Sigmoid colon (tissue), 4 donors: ENCODE measurements around the gene ZNF407.

Source experiments
- EP300 ChIP-seq, 4 donors: sonication (generic); formaldehyde crosslinking; IDR thresholded peaks; one replicate each; pipeline ENCODE4 v1.6.1; 2017; ENCODE audit warnings: antibody characterized with exemption in 4 of 4
- POLR2A ChIP-seq, 2 donors: fragments of 450-650 bp; IDR thresholded peaks; one replicate each; pipeline ENCODE4 v1.6.1; 2016; ENCODE audit warnings: antibody characterized with exemption in 2 of 2, mild to moderate bottlenecking in 2 of 2, moderate library complexity in 2 of 2
- TF ChIP-seq, protein P1 (sequence below), 4 experiments: fragments of 450-650 bp in 3 of 4; fragments of 200-600 bp in 1 of 4; IDR thresholded peaks; one replicate each; pipeline ENCODE4 v1.5.1; 2016 to 2019; ENCODE audit warnings: antibody characterized with exemption in 4 of 4, mild to moderate bottlenecking in 3 of 4, moderate library complexity in 2 of 4

DNA sequence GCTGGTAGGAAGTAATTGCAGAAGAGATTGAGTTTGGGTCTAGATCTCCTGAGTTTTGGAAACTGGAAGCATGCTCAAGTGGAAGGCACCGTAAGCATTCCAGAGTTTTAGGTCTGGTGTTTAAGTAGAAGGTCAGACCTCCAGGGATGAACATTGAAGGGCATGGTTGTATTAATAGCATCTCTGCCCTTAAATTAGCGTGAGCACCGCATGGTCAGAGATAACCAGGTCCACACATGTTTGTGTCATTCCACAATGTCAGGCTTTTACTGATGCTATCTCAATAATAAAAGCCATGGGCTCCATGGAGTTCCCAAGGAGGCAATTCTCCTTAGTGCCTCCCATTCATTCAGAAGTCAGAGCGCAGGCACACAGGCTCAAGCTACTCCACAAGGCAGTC lies 28.3 kb upstream of the ZNF407 start:
- TF ChIP-seq, protein P1, sequence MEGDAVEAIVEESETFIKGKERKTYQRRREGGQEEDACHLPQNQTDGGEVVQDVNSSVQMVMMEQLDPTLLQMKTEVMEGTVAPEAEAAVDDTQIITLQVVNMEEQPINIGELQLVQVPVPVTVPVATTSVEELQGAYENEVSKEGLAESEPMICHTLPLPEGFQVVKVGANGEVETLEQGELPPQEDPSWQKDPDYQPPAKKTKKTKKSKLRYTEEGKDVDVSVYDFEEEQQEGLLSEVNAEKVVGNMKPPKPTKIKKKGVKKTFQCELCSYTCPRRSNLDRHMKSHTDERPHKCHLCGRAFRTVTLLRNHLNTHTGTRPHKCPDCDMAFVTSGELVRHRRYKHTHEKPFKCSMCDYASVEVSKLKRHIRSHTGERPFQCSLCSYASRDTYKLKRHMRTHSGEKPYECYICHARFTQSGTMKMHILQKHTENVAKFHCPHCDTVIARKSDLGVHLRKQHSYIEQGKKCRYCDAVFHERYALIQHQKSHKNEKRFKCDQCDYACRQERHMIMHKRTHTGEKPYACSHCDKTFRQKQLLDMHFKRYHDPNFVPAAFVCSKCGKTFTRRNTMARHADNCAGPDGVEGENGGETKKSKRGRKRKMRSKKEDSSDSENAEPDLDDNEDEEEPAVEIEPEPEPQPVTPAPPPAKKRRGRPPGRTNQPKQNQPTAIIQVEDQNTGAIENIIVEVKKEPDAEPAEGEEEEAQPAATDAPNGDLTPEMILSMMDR (IDR thresholded peaks at IDR 0.05) = no peak
- TF ChIP-seq EP300 (IDR thresholded peaks at IDR 0.05) (no peak), POLR2A (IDR thresholded peaks at IDR 0.05) (no peak)
